SK-N-SH (cell line): ENCODE data around the gene PDIA5. TPM values are rescaled to one million over a fixed set of nuclear protein-coding genes. Genes with fewer than 3 reads are reported as not detected.

Source experiments
- CTCF ChIA-PET: fragments of 300-600, 350-600 bp; formaldehyde crosslinking; extraction: SDS; loops from one replicate; lab custom pipeline; 2021; lab: Yijun Ruan, JAX
- POLR2A ChIA-PET: fragments of 350-600 bp; sonication (Branson Sonifier 250); formaldehyde crosslinking; extraction: SDS; loops from one replicate; lab custom pipeline; 2020; ENCODE audit warnings: antibody characterized with exemption, inconsistent platforms; lab: Yijun Ruan, JAX
- DNase-seq: peaks from one replicate; pipeline ENCODE4 v3.0.0; 2012
- H2AFZ ChIP-seq: fragments of 200-600 bp; sonication (generic); 2 replicates; pipeline ENCODE4 v1.8.1; 2016; ENCODE audit warnings: antibody characterized with exemption, mild to moderate bottlenecking, low read depth
- H3F3A ChIP-seq: fragments of 200-600 bp; sonication (generic); replicated peaks from 2 replicates; pipeline ENCODE3; 2016; ENCODE audit warnings: antibody characterized with exemption, mild to moderate bottlenecking; ENCODE audit not compliant: insufficient read depth
- H3K27ac ChIP-seq, 2 experiments: fragments of 200-500 bp in 1 of 2; fragments of 200-600 bp in 1 of 2; sonication (Bioruptor generic) in 1 of 2; sonication (generic), shearing (Covaris generic) in 1 of 2; 2 replicates each; pipeline versions ENCODE4 v1.5.1 to v1.6.1; 2014 to 2016; ENCODE audit warnings: low read depth in 2 of 2, inconsistent platforms in 1 of 2, low read length in 1 of 2, mild to moderate bottlenecking in 1 of 2, mixed read lengths in 1 of 2
- H3K27me3 ChIP-seq: fragments of 200-600 bp; sonication (generic), shearing (Covaris generic); 2 replicates; pipeline ENCODE4 v1.6.1; 2016; ENCODE audit warnings: mixed run types; ENCODE audit not compliant: insufficient read depth
- H3K36me3 ChIP-seq, 2 experiments: fragments of 200-500 bp in 1 of 2; fragments of 200-600 bp in 1 of 2; sonication (Bioruptor generic) in 1 of 2; sonication (generic) in 1 of 2; replicated peaks in 1 of 2; 2 replicates each; pipeline versions ENCODE3 to v1.5.1; 2014 to 2016; ENCODE audit warnings: low read length in 1 of 2, mild to moderate bottlenecking in 1 of 2; ENCODE audit not compliant: insufficient read depth in 2 of 2, control insufficient read depth in 1 of 2
- H3K4me1 ChIP-seq, 2 experiments: fragments of 200-500 bp in 1 of 2; fragments of 200-600 bp in 1 of 2; sonication (Bioruptor generic) in 1 of 2; sonication (generic), shearing (Covaris generic) in 1 of 2; 2 replicates each; pipeline versions ENCODE4 v1.5.1 to v1.6.1; 2014 to 2016; ENCODE audit warnings: low read depth in 1 of 2, low read length in 1 of 2, mixed run types in 1 of 2; ENCODE audit not compliant: insufficient read depth in 2 of 2, control insufficient read depth in 1 of 2
- H3K4me2 ChIP-seq: fragments of 200-600 bp; sonication (generic), shearing (Covaris generic); 2 replicates; pipeline ENCODE4 v1.6.1; 2017; ENCODE audit warnings: mixed run types
- H3K4me3 ChIP-seq, 2 experiments: fragments of 200-500 bp in 1 of 2; fragments of 200-600 bp in 1 of 2; sonication (Bioruptor generic) in 1 of 2; sonication (generic), shearing (Covaris generic) in 1 of 2; 2 replicates each; pipeline versions ENCODE4 v1.5.1 to v1.8.1; 2014 to 2016; ENCODE audit warnings: low read depth in 2 of 2, inconsistent platforms in 1 of 2, low read length in 1 of 2, mild to moderate bottlenecking in 1 of 2, mixed read lengths in 1 of 2, moderate library complexity in 1 of 2
- H3K79me2 ChIP-seq: fragments of 200-600 bp; sonication (generic); 2 replicates; pipeline ENCODE4 v1.8.1; 2017; ENCODE audit warnings: mild to moderate bottlenecking; ENCODE audit not compliant: insufficient read depth
- H3K9ac ChIP-seq: fragments of 200-600 bp; sonication (generic); 2 replicates; pipeline ENCODE4 v1.6.1; 2017; ENCODE audit warnings: mixed run types
- H3K9me2 ChIP-seq: fragments of 200-600 bp; sonication (generic); 2 replicates; pipeline ENCODE4 v1.6.1; 2017; ENCODE audit warnings: mixed run types
- H3K9me3 ChIP-seq: fragments of 200-600 bp; sonication (generic); 2 replicates; pipeline ENCODE4 v1.6.1; 2017; ENCODE audit warnings: mixed run types, mild to moderate bottlenecking, moderate library complexity
- H4K20me1 ChIP-seq: fragments of 200-600 bp; sonication (generic); 2 replicates; pipeline ENCODE4 v1.6.1; 2017; ENCODE audit warnings: mild to moderate bottlenecking, mixed run types; ENCODE audit not compliant: insufficient read depth
- CHD2 ChIP-seq: fragments of 150-350 bp; IDR thresholded peaks from 2 replicates; pipeline ENCODE4 v1.6.1; 2018; ENCODE audit warnings: low read length; ENCODE audit not compliant: partially characterized antibody
- FOXJ3 ChIP-seq: sonication (generic); formaldehyde crosslinking; IDR thresholded peaks from 2 replicates; pipeline ENCODE4 v1.5.1; 2020; ENCODE audit warnings: mild to moderate bottlenecking, missing genetic modification reagents
- IRF3 ChIP-seq: fragments of 150-350 bp; IDR thresholded peaks from 2 replicates; pipeline ENCODE4 v1.6.1; 2016; ENCODE audit warnings: mild to moderate bottlenecking, low read depth, low read length
- JUND ChIP-seq: IDR thresholded peaks from 2 replicates; pipeline ENCODE4 v1.4.0; 2012
- MAX ChIP-seq: IDR thresholded peaks from 2 replicates; pipeline ENCODE4 v1.4.0; 2012; ENCODE audit warnings: low read depth
- MEF2A ChIP-seq: IDR thresholded peaks from 2 replicates; pipeline ENCODE4 v1.4.0; 2012; ENCODE audit warnings: low read depth, borderline replicate concordance
- NFIC ChIP-seq: IDR thresholded peaks from 2 replicates; pipeline ENCODE4 v1.4.0; 2012; ENCODE audit warnings: borderline replicate concordance
- NRF1 ChIP-seq: IDR thresholded peaks from 2 replicates; pipeline ENCODE4 v1.6.1; 2012; ENCODE audit warnings: low read depth, mild to moderate bottlenecking, low read length
- POLR2AphosphoS5 ChIP-seq: IDR thresholded peaks from 2 replicates; pipeline ENCODE4 v1.6.1; 2012; ENCODE audit warnings: low read depth, low read length
- RAD21 ChIP-seq: IDR thresholded peaks from 2 replicates; pipeline ENCODE4 v1.6.1; 2012; ENCODE audit warnings: mild to moderate bottlenecking, low read length
- REST ChIP-seq: IDR thresholded peaks from 2 replicates; pipeline ENCODE4 v1.6.1; 2012; ENCODE audit warnings: mild to moderate bottlenecking, low read depth, low read length, moderate library complexity
- RFX5 ChIP-seq: IDR thresholded peaks from 2 replicates; pipeline ENCODE4 v1.6.1; 2012; ENCODE audit warnings: mild to moderate bottlenecking, improper control_type of control experiment, low read length
- RXRA ChIP-seq: IDR thresholded peaks from 2 replicates; pipeline ENCODE4 v1.4.0; 2012; ENCODE audit warnings: low read depth, mild to moderate bottlenecking, borderline replicate concordance
- SIN3A ChIP-seq: IDR thresholded peaks from 2 replicates; pipeline ENCODE4 v1.6.1; 2012; ENCODE audit warnings: low read depth, mild to moderate bottlenecking, low read length, moderate library complexity, borderline replicate concordance
- SMC3 ChIP-seq: IDR thresholded peaks from 2 replicates; pipeline ENCODE4 v1.6.1; 2012; ENCODE audit warnings: low read depth, low read length, improper control_type of control experiment
- TAF1 ChIP-seq: IDR thresholded peaks from 2 replicates; pipeline ENCODE4 v1.6.1; 2012; ENCODE audit warnings: low read depth, mild to moderate bottlenecking, low read length, moderate library complexity, borderline replicate concordance
- TCF12 ChIP-seq: IDR thresholded peaks from 2 replicates; pipeline ENCODE4 v1.4.0; 2012
- USF1 ChIP-seq: IDR thresholded peaks from 2 replicates; pipeline ENCODE4 v1.4.0; 2012; ENCODE audit warnings: low read depth, borderline replicate concordance
- USF2 ChIP-seq: fragments of 150-350 bp; IDR thresholded peaks from 2 replicates; pipeline ENCODE4 v1.6.1; 2017; ENCODE audit warnings: antibody characterized with exemption, low read length, low read depth, borderline replicate concordance
- ZBTB33 ChIP-seq: IDR thresholded peaks from 2 replicates; pipeline ENCODE4 v1.4.0; 2012; ENCODE audit warnings: low read depth, borderline replicate concordance
- WGBS: methylation state at CpG from one replicate; pipeline ENCODE4 v1.1.6; 2017; ENCODE audit warnings: low lambda C conversion rate; 5-methylcytosine and 5-hydroxymethylcytosine counted together
- polyA plus RNA-seq, 3 experiments: library from polyadenylated mRNA; depleted of rRNA; stranded (reverse); fragments of >200 nt; gene quantifications; 2 replicates each; pipeline ENCODE4 v1.2.3, GENCODE V29; 2012

PDIA5 gene
- polyA plus RNA-seq, 1 of the 3 experiments (the other 2 are of a cell fraction), result 28.6 TPM

- TF ChIP-seq CHD2 (peak; percentile 14), RAD21 (peak; percentile 15; the same call in 1 of the 2 replicates), MEF2A (no peak), SMC3 (peak; percentile 4; the same call in 1 of the 2 replicates), POLR2AphosphoS5 (no peak), TCF12 (no peak), FOXJ3 (no peak), RFX5 (no peak), NRF1 (no peak), TAF1 (no peak), JUND (no peak), NFIC (no peak)
These were observed 70.2 kb downstream of the PDIA5 start (continued) for GRCh38 chr3:123137001-123137400.

- Histone ChIP-seq H3K4me1 (peaks cover 5 to 45% of the 10 kb centered on the region in 2 experiments), H3K27me3 (no peaks in the 10 kb centered on the region), H3K79me2 (no peaks in the 10 kb centered on the region), H3K4me2 (peak overlapping the region; percentile 30; the same call in 1 of the 2 replicates), H4K20me1 (no peaks in the 10 kb centered on the region), H2AFZ (no peak overlapping the region), H3F3A (peaks cover 4% of the 10 kb centered on the region), H3K9ac (no peak overlapping the region), H3K36me3 (peaks cover 10 to 15% of the 10 kb centered on the region in 2 experiments), H3K4me3 (no peak overlapping the region), H3K9me2 (no peaks in the 10 kb centered on the region), H3K27ac (peak overlapping the region; percentile 46 to 94; a peak in 3 of 4 replicates), H3K9me3 (no peaks in the 10 kb centered on the region)
- ChIA-PET CTCF (interaction anchor here (1.0 to 1.3 kb wide), 3 partner anchors 16 to 197 kb away, joined by 3 to 4 read pairs (median 3); no protein-coding TSS in a partner anchor), POLR2A (interaction anchor here (0.9 kb wide), 1 partner anchor 63 kb away, joined by 3 read pairs; the partner anchor contains the start of gene SEC22A)
- DNase-seq, result peak; percentile 78
- 32% methylated on average over 4 of the region's 8 CpGs for WGBS
- TF ChIP-seq RXRA (no peak), TCF12 (peak; percentile 96), USF2 (no peak), CHD2 (peak; percentile 89), ZBTB33 (no peak), MAX (no peak), RAD21 (peak; percentile 7; the same call in 1 of the 2 replicates), IRF3 (no peak), NFIC (peak; percentile 54; the same call in 1 of the 2 replicates), TAF1 (no peak), USF1 (no peak), SIN3A (peak; percentile 27; the same call in 1 of the 2 replicates), REST (no peak; the same call in 1 of the 2 replicates)
These were observed 72.1 kb downstream of the PDIA5 start for GRCh38 chr3:123138839-123139444.
